Measurements from ENCODE around the gene NSFL1C. TPM values are rescaled to one million over a fixed set of nuclear protein-coding genes. Genes with fewer than 3 reads are reported as not detected.

The NSFL1C gene
- total RNA-seq, 2 donors from 2014 or later, result 43.0 to 54.5 TPM

GRCh38 chr20:1392693-1393506 is 73.7 kb downstream of the NSFL1C start, which contains the start of gene FKBP1A:
Gene FKBP1A (minus strand): TSS chr20:1393054. CDS start chr20:1392998, 56 bp downstream.
- peak within 1 kb of the TSS; percentile 57 to 80 for H3K27ac ChIP-seq
- H3K9me3 ChIP-seq, result no peaks in the 10 kb centered on the region
- intact Hi-C loops (cut with DNase I), result loop anchor here (5.0 kb wide), 2 partner anchors 66 to 74 kb away; partner anchors contain the start of genes NSFL1C and SDCBP2
- peaks cover 17% of the 10 kb centered on the region for H3K4me1 ChIP-seq (replicated peaks)
- peak; percentile 87 for DNase-seq (ENCODE audit: low spot score)
- H3K27me3 ChIP-seq (replicated peaks; ENCODE audit: insufficient read depth), result no peaks in the 10 kb centered on the region
- H3K36me3 ChIP-seq, result no peaks in the 10 kb centered on the region
- WGBS, result 1% methylated on average over 38 of the region's 79 CpGs
- H3K4me3 ChIP-seq, result peak within 1 kb of the TSS; percentile 88 to 96
- TF ChIP-seq CTCF (IDR thresholded peaks at IDR 0.05) (peak in 3 of 4 experiments; percentile 21 to 49 (median 37)), POLR2A (IDR thresholded peaks at IDR 0.05) (peak; percentile 88), POLR2AphosphoS5 (IDR thresholded peaks at IDR 0.05) (peak; percentile 72)

GRCh38 chr20:1392443-1392692 is 74.3 kb downstream of the NSFL1C start:
- WGBS, result 2% methylated on average over 13 of the region's 13 CpGs
- no peak for DNase-seq (ENCODE audit: low spot score)
- Histone ChIP-seq H3K36me3 (no peaks in the 10 kb centered on the region), H3K27me3 (replicated peaks; ENCODE audit: insufficient read depth) (no peaks in the 10 kb centered on the region), H3K9me3 (no peaks in the 10 kb centered on the region), H3K4me1 (replicated peaks) (peaks cover 17% of the 10 kb centered on the region), H3K4me3 (peak overlapping the region; percentile 88 to 96), H3K27ac (peak overlapping the region; percentile 57 to 80)
- TF ChIP-seq POLR2A (IDR thresholded peaks at IDR 0.05) (no peak), POLR2AphosphoS5 (IDR thresholded peaks at IDR 0.05) (no peak), CTCF (IDR thresholded peaks at IDR 0.05) (no peak)
- intact Hi-C loops (cut with DNase I), result loop anchor here (5.0 kb wide), 2 partner anchors 65 to 75 kb away; partner anchors contain the start of genes NSFL1C and SDCBP2

Other genes starting within 250 kb of the NSFL1C start
- gene RAD21L1, start 240.8 kb downstream of the NSFL1C start, total RNA-seq, result 1 to 10 TPM in 1 of 2 donors, not detected in 1; 3.0 TPM
- gene SNPH, start 200.6 kb downstream of the NSFL1C start, total RNA-seq, result 10 to 100 TPM in 1 of 2 donors, 1 to 10 TPM in 1; 4.5 to 12.3 TPM
- gene SDCBP2, start 137.7 kb downstream of the NSFL1C start, total RNA-seq, result 1 to 10 TPM; 4.0 to 7.3 TPM
- 100 to 1,000 TPM; 103 to 161 TPM for gene FKBP1A, start 73.8 kb downstream of the NSFL1C start, total RNA-seq
- gene SIRPB2, start 24.6 kb upstream of the NSFL1C start, total RNA-seq, result 1 to 10 TPM in 1 of 2 donors, under 1 TPM in 1; 0.36 to 3.2 TPM
- 1 to 10 TPM in 1 of 2 donors, not detected in 1; 1.9 TPM for gene SIRPD, start 90.9 kb upstream of the NSFL1C start, total RNA-seq
- 1 to 10 TPM in 1 of 2 donors, not detected in 1; 3.9 TPM for gene SIRPB1, start 153.2 kb upstream of the NSFL1C start, total RNA-seq
- under 1 TPM; 0.32 to 0.45 TPM for gene SIRPG, start 190.9 kb upstream of the NSFL1C start, total RNA-seq